ENCODE results near the gene ZNF750. TPM values are rescaled to one million over a fixed set of nuclear protein-coding genes. Genes with fewer than 3 reads are reported as not detected.

Gene ZNF750
- total RNA-seq, 4 donors from 2014 or later = not detected

GRCh38 chr17:82816358-82816757, 23.5 kb downstream of the ZNF750 start:
- no peak for DNase-seq (ENCODE audit: low spot score)
- no peak for TF ChIP-seq CTCF (IDR thresholded peaks at IDR 0.05)
- ATAC-seq (ENCODE audit: low FRiP score) = no peak

DNA sequence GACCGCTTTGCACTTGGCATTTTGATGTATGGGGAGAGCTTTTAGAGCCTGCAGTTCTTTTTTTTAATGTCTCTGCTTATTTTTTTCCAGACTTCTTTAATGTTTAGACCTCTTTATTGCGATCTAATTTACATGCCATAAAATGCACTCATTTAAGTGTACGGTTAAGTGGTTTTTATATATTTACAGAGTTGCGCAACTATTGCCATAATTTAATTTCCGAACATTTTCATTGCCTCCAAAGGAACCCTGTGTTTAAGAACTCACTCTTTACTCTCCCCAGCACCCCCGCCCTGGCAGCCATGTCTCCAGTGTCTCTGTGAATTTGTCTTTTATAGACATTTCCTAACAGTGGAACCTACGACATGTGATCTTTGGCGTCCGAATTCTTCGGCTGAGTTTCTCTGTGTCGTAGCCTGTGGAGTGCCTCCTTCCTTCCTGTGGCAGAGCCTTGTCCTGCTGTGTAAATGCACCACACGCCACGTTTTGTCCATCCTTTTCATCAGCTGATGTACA, 24.0 kb downstream of the ZNF750 start:
- TF ChIP-seq CTCF (IDR thresholded peaks at IDR 0.05) = no peak
- no peak for DNase-seq (ENCODE audit: low spot score)
- ATAC-seq (ENCODE audit: low FRiP score) = no peak

GRCh38 chr17:82815354-82815753, 24.5 kb downstream of the ZNF750 start:
- DNase-seq (ENCODE audit: low spot score) (no peak), ATAC-seq (ENCODE audit: low FRiP score) (no peak)
- TF ChIP-seq CTCF (IDR thresholded peaks at IDR 0.05) = no peak

DNA sequence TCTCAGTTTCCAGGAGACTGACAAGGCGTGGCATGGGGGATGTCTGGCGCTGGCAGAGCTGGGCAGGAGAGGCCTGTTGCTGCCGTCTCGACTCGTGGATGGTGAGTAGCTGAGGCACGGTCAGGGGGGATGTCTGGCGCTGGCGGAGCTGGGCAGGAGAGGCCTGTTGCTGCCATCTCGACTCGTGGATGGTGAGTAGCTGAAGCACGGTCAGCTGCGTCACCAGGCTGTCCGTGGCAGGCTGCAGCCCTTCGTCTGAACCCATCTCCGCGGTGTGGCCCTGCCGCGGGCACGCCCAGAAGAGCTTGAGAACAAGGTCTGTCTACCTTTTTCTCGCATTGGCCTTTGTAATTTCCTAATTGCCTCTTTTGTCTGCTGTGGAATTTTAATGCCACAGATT, 25.0 kb downstream of the ZNF750 start:
- DNase-seq (ENCODE audit: low spot score) (no peak), ATAC-seq (ENCODE audit: low FRiP score) (no peak)
- no peak for TF ChIP-seq CTCF (IDR thresholded peaks at IDR 0.05)

DNA sequence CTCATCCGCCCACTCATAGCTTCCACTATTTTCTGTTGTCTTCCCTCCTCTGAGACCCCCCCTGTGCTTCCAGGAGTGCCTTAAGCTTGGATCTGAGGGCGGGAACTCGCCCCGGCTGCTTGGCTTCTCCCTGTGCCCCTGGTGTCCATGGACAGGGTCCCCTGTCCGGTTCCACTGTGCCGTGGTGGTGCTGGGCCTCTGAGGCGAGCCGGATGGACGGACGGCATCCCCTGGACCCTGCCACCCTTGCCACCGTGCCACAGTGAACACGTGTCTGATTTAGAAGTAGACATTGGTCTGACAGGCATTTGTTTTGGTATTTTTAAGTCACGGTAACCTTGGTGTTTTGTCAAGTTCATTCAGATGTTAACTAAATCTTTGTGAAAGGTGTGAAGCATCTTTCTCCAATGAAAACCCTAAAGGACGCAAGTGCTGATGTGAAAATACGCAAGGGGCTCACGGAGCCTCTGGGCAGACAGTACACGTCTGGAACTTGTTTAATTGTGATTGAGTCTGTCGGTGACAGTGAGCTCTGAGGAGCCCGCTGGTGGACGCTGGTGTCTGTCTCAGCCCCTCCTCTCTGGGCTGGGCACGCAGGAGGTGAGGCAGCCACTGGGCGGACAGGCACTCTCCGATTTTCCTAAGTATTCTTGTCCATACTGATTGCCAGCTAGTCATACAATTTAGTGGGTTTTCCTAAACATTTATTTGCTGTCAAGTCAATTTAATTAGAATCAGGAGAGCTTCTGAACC, 26.3 kb downstream of the ZNF750 start:
- no peak for TF ChIP-seq CTCF (IDR thresholded peaks at IDR 0.05)
- no peak for ATAC-seq (ENCODE audit: low FRiP score)
- DNase-seq (ENCODE audit: low spot score) = no peak

- DNase-seq (ENCODE audit: low spot score) = no peak
Measured at GRCh38 chr17:82812601-82813000, 27.2 kb downstream of the ZNF750 start.

More at GRCh38 chr17:82812601-82813000, 27.2 kb downstream of the ZNF750 start:
- no peak for TF ChIP-seq CTCF (IDR thresholded peaks at IDR 0.05)
- ATAC-seq (ENCODE audit: low FRiP score) = no peak

Measured in omental fat pad (tissue), 4 donors.